ENCODE results near the gene CWC25.

DNA sequence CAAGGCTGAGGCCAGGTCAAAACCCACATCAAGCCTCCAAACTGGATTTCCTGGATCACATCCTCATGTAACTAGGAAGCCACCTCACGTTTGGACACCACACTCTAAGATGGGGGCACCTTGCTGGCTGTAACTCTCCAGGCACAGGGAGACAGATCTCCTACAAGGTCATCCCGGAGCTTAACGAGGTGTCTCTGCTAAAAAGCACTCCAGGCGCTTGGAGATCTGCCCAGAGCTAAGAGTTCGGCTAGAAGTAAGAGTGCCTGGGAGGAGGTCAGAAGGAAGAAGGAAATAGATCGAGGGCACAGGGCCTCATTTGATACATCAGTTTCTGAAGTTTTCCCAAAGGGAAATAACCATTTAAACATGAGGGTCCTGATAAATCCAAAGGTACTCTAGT is 56.7 kb downstream of the CWC25 start:
- no peak for TF ChIP-seq CTCF (IDR thresholded peaks at IDR 0.05)
- no peak for TF ChIP-seq NR1H2 (CRISPR knock-in tag; IDR thresholded peaks at IDR 0.05)
- no peak for TF ChIP-seq SP1 (CRISPR knock-in tag; conservative IDR thresholded peaks at IDR 0.05)
- TF ChIP-seq, protein P1, sequence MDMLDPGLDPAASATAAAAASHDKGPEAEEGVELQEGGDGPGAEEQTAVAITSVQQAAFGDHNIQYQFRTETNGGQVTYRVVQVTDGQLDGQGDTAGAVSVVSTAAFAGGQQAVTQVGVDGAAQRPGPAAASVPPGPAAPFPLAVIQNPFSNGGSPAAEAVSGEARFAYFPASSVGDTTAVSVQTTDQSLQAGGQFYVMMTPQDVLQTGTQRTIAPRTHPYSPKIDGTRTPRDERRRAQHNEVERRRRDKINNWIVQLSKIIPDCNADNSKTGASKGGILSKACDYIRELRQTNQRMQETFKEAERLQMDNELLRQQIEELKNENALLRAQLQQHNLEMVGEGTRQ (CRISPR knock-in tag; IDR thresholded peaks at IDR 0.05): no peak

All from WTC11 (cell line).